ENCODE data around the gene VSTM1.

GRCh38 chr19:54045771-54046170 is 17.9 kb downstream of the VSTM1 start:
- TF ChIP-seq CTCF (IDR thresholded peaks at IDR 0.05) (no peak), POLR2AphosphoS5 (IDR thresholded peaks at IDR 0.05) (no peak), EP300 (IDR thresholded peaks at IDR 0.05) (no peak)

All from gastroesophageal sphincter (tissue), 3 donors.